ENCODE results near the gene SCIN.
A peak's percentile ranks its signal among the peaks of the same experiment; 100 is the strongest.

The SCIN gene

DNA sequence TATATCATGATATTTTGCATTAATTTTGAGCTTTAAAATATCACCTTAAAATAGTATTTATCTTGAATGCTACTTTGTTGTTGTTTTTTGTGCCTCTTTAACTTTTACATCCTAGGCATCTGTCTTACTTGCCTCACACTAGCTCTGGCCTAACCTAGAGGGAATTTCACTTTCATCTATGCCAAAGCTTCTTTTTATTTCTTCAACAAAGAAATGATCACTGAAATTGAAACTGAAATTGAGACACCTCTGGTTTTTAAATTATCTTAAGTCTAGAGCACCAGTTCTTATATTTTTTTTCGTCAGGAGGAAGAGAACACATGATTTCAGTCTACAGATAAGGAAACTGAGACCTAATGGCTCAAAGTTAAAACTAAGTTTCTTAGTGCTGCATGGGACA is 3.5 kb upstream of the SCIN start:
- no peaks in the 10 kb centered on the region for H3K9me3 ChIP-seq (ENCODE audit: insufficient read depth, low read depth, low read length)
- H4K12ac ChIP-seq (ENCODE audit: low read depth, low read length): no peak overlapping the region
- no peak overlapping the region for H2BK120ac ChIP-seq (ENCODE audit: insufficient read depth, low read length, poor library complexity)
- peaks cover 2 to 5% of the 10 kb centered on the region in 2 experiments for H3K4me1 ChIP-seq (ENCODE audit: control insufficient read depth in 1 of 2, insufficient read depth in 2 of 2, low read length in 2 of 2)
- H3K23ac ChIP-seq (ENCODE audit: low read length): no peak overlapping the region
- no peak overlapping the region for H3K4me3 ChIP-seq (ENCODE audit: low read depth, low read length)
- no peak overlapping the region for H2BK5ac ChIP-seq (ENCODE audit: low read depth, low read length, poor library complexity)
- H3K9ac ChIP-seq (ENCODE audit: low read length): no peak overlapping the region
- no peaks in the 10 kb centered on the region for H3K79me1 ChIP-seq (ENCODE audit: low read length)
- H2BK12ac ChIP-seq (ENCODE audit: low read length): no peak overlapping the region
- H3K4me2 ChIP-seq (ENCODE audit: low read length): no peak overlapping the region
- no peak overlapping the region for H2AK5ac ChIP-seq (ENCODE audit: low read length)
- no CpG with 5 or more reads among the region's 1 CpG for WGBS (ENCODE audit: extremely low coverage, insufficient coverage, insufficient read length)
- H4K91ac ChIP-seq (ENCODE audit: low read depth, low read length): no peak overlapping the region
- no peak overlapping the region for H3K18ac ChIP-seq (ENCODE audit: low read length)
- no peak overlapping the region for H3K14ac ChIP-seq (ENCODE audit: low read length)
- no peak overlapping the region for H2AFZ ChIP-seq (ENCODE audit: insufficient read depth, low read length, poor library complexity)
- no peak for DNase-seq
- H3K27ac ChIP-seq (ENCODE audit: low read depth, low read length): no peak overlapping the region
- H3K4ac ChIP-seq (ENCODE audit: low read depth, low read length): no peak overlapping the region
- no peak overlapping the region for H4K8ac ChIP-seq (ENCODE audit: low read depth, low read length)
- peaks cover 4% of the 10 kb centered on the region for H3K27me3 ChIP-seq (ENCODE audit: insufficient read depth, low read length)
- H3K36me3 ChIP-seq (ENCODE audit: control insufficient read depth in 1 of 2, insufficient read depth in 2 of 2, low read length in 2 of 2): no peaks in the 10 kb centered on the region
- H3K79me2 ChIP-seq (ENCODE audit: control insufficient read depth, insufficient read depth, low read length, poor library complexity): no peaks in the 10 kb centered on the region

DNA sequence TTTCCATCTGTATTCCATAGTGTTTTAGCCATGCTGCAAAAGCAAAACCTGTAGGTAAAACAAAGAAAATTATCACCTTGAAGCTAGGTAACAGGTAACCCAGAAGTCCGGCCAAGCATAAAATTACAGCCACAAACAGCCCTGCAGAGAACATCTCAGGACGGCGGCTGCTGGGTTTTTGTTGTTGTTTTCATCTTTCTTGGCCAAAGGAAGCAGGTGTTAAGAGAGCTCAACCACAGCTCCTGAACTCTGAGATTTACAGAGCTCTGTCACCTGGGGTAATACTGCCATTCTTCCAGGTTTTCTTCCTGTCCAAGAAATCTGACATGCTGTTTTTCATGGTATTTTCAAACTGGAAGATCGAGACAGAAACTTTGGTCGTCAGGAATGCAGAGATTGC is 847 bp upstream of the SCIN start:
- Histone ChIP-seq H4K12ac (ENCODE audit: low read depth, low read length) (no peak overlapping the region), H2BK120ac (ENCODE audit: insufficient read depth, low read length, poor library complexity) (no peak overlapping the region), H2AK5ac (ENCODE audit: low read length) (no peak overlapping the region), H3K4me2 (ENCODE audit: low read length) (no peak overlapping the region), H3K9ac (ENCODE audit: low read length) (no peak overlapping the region), H3K9me3 (ENCODE audit: insufficient read depth, low read depth, low read length) (no peaks in the 10 kb centered on the region), H3K79me1 (ENCODE audit: low read length) (no peaks in the 10 kb centered on the region), H4K91ac (ENCODE audit: low read depth, low read length) (no peak overlapping the region), H3K23ac (ENCODE audit: low read length) (no peak overlapping the region), H3K79me2 (ENCODE audit: control insufficient read depth, insufficient read depth, low read length, poor library complexity) (no peaks in the 10 kb centered on the region), H3K18ac (ENCODE audit: low read length) (no peak overlapping the region), H2AFZ (ENCODE audit: insufficient read depth, low read length, poor library complexity) (no peak overlapping the region), H3K14ac (ENCODE audit: low read length) (no peak overlapping the region), H3K4ac (ENCODE audit: low read depth, low read length) (no peak overlapping the region), H2BK12ac (ENCODE audit: low read length) (no peak overlapping the region), H3K4me3 (ENCODE audit: low read depth, low read length) (no peak overlapping the region), H3K27me3 (ENCODE audit: insufficient read depth, low read length) (peaks cover 4% of the 10 kb centered on the region), H2BK5ac (ENCODE audit: low read depth, low read length, poor library complexity) (no peak overlapping the region), H3K4me1 (ENCODE audit: control insufficient read depth in 1 of 2, insufficient read depth in 2 of 2, low read length in 2 of 2) (peaks cover 2 to 5% of the 10 kb centered on the region in 2 experiments), H4K8ac (ENCODE audit: low read depth, low read length) (no peak overlapping the region), H3K36me3 (ENCODE audit: control insufficient read depth in 1 of 2, insufficient read depth in 2 of 2, low read length in 2 of 2) (no peaks in the 10 kb centered on the region), H3K27ac (ENCODE audit: low read depth, low read length) (no peak overlapping the region)
- DNase-seq: no peak
- WGBS (ENCODE audit: extremely low coverage, insufficient coverage, insufficient read length): no CpG with 5 or more reads among the region's 5 CpGs

DNA sequence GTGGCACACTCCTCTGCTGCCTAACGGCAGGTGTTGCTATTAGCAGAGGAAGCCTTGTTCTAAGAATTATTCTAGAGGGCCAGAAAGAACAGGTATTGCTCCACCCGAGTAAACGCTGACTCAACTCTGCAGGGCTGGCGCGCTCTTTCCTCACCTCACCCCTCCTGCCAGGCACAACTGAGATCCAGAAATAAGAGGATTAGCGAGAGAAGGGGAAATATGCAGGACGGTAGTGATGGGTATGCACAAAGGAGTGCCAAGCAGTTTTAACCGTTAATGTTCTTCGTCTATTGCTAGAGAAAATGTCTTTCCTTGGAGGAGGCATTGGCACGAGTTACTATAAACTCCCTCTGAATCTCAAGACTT is 369 bp upstream of the SCIN start:
- Histone ChIP-seq H2BK120ac (ENCODE audit: insufficient read depth, low read length, poor library complexity) (no peak overlapping the region), H2BK12ac (ENCODE audit: low read length) (no peak overlapping the region)

DNA sequence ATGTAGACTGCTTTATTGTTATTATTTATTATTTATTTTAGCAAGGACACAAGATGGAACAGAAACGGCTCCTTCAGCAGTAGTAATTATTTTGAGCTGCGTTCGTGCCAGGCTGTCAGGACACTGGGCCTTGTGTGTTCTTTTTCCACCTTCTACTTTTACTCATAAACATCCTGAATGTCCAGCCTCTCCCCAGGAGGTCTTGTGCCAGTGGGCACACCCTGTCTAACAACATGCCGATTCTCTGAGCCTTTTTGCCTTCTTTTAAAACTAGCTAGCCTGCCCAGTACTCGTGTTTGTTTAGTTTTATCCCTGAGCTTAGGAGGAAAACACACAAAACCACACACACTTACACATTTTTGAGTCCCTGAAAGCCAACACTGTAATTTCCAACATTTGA is 1.2 kb downstream of the SCIN start:
- no peak overlapping the region for H2AFZ ChIP-seq (ENCODE audit: insufficient read depth, low read length, poor library complexity)
- H3K79me1 ChIP-seq (ENCODE audit: low read length): no peaks in the 10 kb centered on the region
- no peak overlapping the region for H3K4me2 ChIP-seq (ENCODE audit: low read length)
- H3K4me3 ChIP-seq (ENCODE audit: low read depth, low read length): no peak overlapping the region
- no peak overlapping the region for H3K27ac ChIP-seq (ENCODE audit: low read depth, low read length)
- no peak overlapping the region for H3K23ac ChIP-seq (ENCODE audit: low read length)
- H3K4ac ChIP-seq (ENCODE audit: low read depth, low read length): no peak overlapping the region
- no peak overlapping the region for H4K8ac ChIP-seq (ENCODE audit: low read depth, low read length)
- no peak overlapping the region for H2AK5ac ChIP-seq (ENCODE audit: low read length)
- H3K4me1 ChIP-seq (ENCODE audit: control insufficient read depth in 1 of 2, insufficient read depth in 2 of 2, low read length in 2 of 2): peaks cover 2 to 5% of the 10 kb centered on the region in 2 experiments
- no peak overlapping the region for H3K14ac ChIP-seq (ENCODE audit: low read length)
- no peak overlapping the region for H2BK12ac ChIP-seq (ENCODE audit: low read length)
- H4K91ac ChIP-seq (ENCODE audit: low read depth, low read length): no peak overlapping the region
- H3K18ac ChIP-seq (ENCODE audit: low read length): no peak overlapping the region
- H3K36me3 ChIP-seq (ENCODE audit: control insufficient read depth in 1 of 2, insufficient read depth in 2 of 2, low read length in 2 of 2): no peaks in the 10 kb centered on the region
- peaks cover 4% of the 10 kb centered on the region for H3K27me3 ChIP-seq (ENCODE audit: insufficient read depth, low read length)
- no peak overlapping the region for H3K9ac ChIP-seq (ENCODE audit: low read length)
- H2BK5ac ChIP-seq (ENCODE audit: low read depth, low read length, poor library complexity): no peak overlapping the region
- H2BK120ac ChIP-seq (ENCODE audit: insufficient read depth, low read length, poor library complexity): no peak overlapping the region
- WGBS (ENCODE audit: extremely low coverage, insufficient coverage, insufficient read length): no CpG with 5 or more reads among the region's 5 CpGs
- H3K79me2 ChIP-seq (ENCODE audit: control insufficient read depth, insufficient read depth, low read length, poor library complexity): no peaks in the 10 kb centered on the region
- DNase-seq: no peak
- no peak overlapping the region for H4K12ac ChIP-seq (ENCODE audit: low read depth, low read length)
- H3K9me3 ChIP-seq (ENCODE audit: insufficient read depth, low read depth, low read length): no peaks in the 10 kb centered on the region

More for the DNA sequence above, 369 bp upstream of the SCIN start:
- no peak overlapping the region for H4K12ac ChIP-seq (ENCODE audit: low read depth, low read length)
- H3K79me1 ChIP-seq (ENCODE audit: low read length): no peaks in the 10 kb centered on the region
- no peak overlapping the region for H3K4ac ChIP-seq (ENCODE audit: low read depth, low read length)
- no peak overlapping the region for H2AK5ac ChIP-seq (ENCODE audit: low read length)
- H3K18ac ChIP-seq (ENCODE audit: low read length): no peak overlapping the region
- no peaks in the 10 kb centered on the region for H3K79me2 ChIP-seq (ENCODE audit: control insufficient read depth, insufficient read depth, low read length, poor library complexity)
- H3K27me3 ChIP-seq (ENCODE audit: insufficient read depth, low read length): peaks cover 4% of the 10 kb centered on the region
- H3K4me1 ChIP-seq (ENCODE audit: control insufficient read depth in 1 of 2, insufficient read depth in 2 of 2, low read length in 2 of 2): peaks cover 2 to 5% of the 10 kb centered on the region in 2 experiments
- H3K14ac ChIP-seq (ENCODE audit: low read length): no peak overlapping the region
- no peak overlapping the region for H2AFZ ChIP-seq (ENCODE audit: insufficient read depth, low read length, poor library complexity)
- H3K9ac ChIP-seq (ENCODE audit: low read length): no peak overlapping the region
- no peaks in the 10 kb centered on the region for H3K36me3 ChIP-seq (ENCODE audit: control insufficient read depth in 1 of 2, insufficient read depth in 2 of 2, low read length in 2 of 2)
- no peaks in the 10 kb centered on the region for H3K9me3 ChIP-seq (ENCODE audit: insufficient read depth, low read depth, low read length)
- H3K4me3 ChIP-seq (ENCODE audit: low read depth, low read length): peak overlapping the region; percentile 63
- peak overlapping the region; percentile 75 for H3K4me2 ChIP-seq (ENCODE audit: low read length)
- no CpG with 5 or more reads among the region's 10 CpGs for WGBS (ENCODE audit: extremely low coverage, insufficient coverage, insufficient read length)
- H4K91ac ChIP-seq (ENCODE audit: low read depth, low read length): no peak overlapping the region
- H3K27ac ChIP-seq (ENCODE audit: low read depth, low read length): no peak overlapping the region
- H4K8ac ChIP-seq (ENCODE audit: low read depth, low read length): no peak overlapping the region
- DNase-seq: peak in 1 of 2 donors; percentile 29
- H3K23ac ChIP-seq (ENCODE audit: low read length): no peak overlapping the region
- H2BK5ac ChIP-seq (ENCODE audit: low read depth, low read length, poor library complexity): no peak overlapping the region

All from trophoblast cell (in vitro differentiated cells and primary cell).